Panc1 (cell line): ENCODE measurements around the gene SEC11A. TPM values are rescaled to one million over a fixed set of nuclear protein-coding genes. Genes with fewer than 3 reads are reported as not detected.

Experiments
- ATAC-seq: fragments of 200-7000 bp; cut with Tn5 transposase; 2 replicates; pipeline ENCODE4 v1.9.1; 2020; ENCODE audit warnings: mild to moderate bottlenecking, moderate library complexity
- BruUV-seq: library from RNA; stranded (reverse); fragments of 400-500 nt; replicated peaks from 2 replicates; lab custom pipeline; 2021; lab: Mats Ljungman, UMichigan
- CTCF ChIA-PET: fragments of 300-600 bp; sonication (Branson Sonifier 250); formaldehyde crosslinking; loops from one replicate; lab custom pipeline; 2022; ENCODE audit warnings: antibody characterized with exemption; lab: Charles Lee
- POLR2A ChIA-PET: fragments of 300-600 bp; sonication (Branson Sonifier 250); formaldehyde crosslinking; loops from one replicate; lab custom pipeline; 2022; ENCODE audit warnings: antibody characterized with exemption; lab: Charles Lee
- DNase-seq: peaks from one replicate; pipeline ENCODE4 v3.0.0-alpha.2; 2010; ENCODE audit warnings: low read depth, low spot score
- H3K27ac ChIP-seq: 2 replicates; pipeline ENCODE4 v1.5.1; 2011; ENCODE audit warnings: mild to moderate bottlenecking, low read length, inconsistent platforms
- H3K27me3 ChIP-seq: fragments of 200-500 bp; sonication (Bioruptor generic); 2 replicates; pipeline ENCODE4 v1.6.0; 2014; ENCODE audit warnings: low read length, inconsistent platforms; ENCODE audit not compliant: control insufficient read depth, insufficient read depth
- H3K36me3 ChIP-seq: fragments of 200-500 bp; sonication (Bioruptor generic); 2 replicates; pipeline ENCODE4 v1.5.1; 2014; ENCODE audit warnings: inconsistent platforms, mild to moderate bottlenecking, low read length, moderate library complexity; ENCODE audit not compliant: control insufficient read depth, insufficient read depth
- H3K4me1 ChIP-seq: 2 replicates; pipeline ENCODE4 v1.5.1; 2011; ENCODE audit warnings: inconsistent platforms, mild to moderate bottlenecking, low read length, moderate library complexity; ENCODE audit not compliant: control insufficient read depth, insufficient read depth
- H3K4me3 ChIP-seq, 2 experiments: 2 replicates each; pipeline ENCODE4 v1.5.1; 2011 to 2012; ENCODE audit warnings: low read depth in 2 of 2, low read length in 2 of 2, mild to moderate bottlenecking in 2 of 2, inconsistent platforms in 1 of 2, moderate library complexity in 1 of 2
- H3K9me3 ChIP-seq: fragments of 200-500 bp; sonication (Bioruptor generic); 2 replicates; pipeline ENCODE4 v1.5.1; 2014; ENCODE audit warnings: low read depth, mild to moderate bottlenecking, inconsistent platforms, low read length, moderate library complexity; ENCODE audit not compliant: control insufficient read depth, insufficient read depth
- CTCF ChIP-seq: fragments of 450-650 bp; IDR thresholded peaks from 2 replicates; pipeline ENCODE4 v1.5.1; 2017; ENCODE audit warnings: mild to moderate bottlenecking
- POLR2AphosphoS5 ChIP-seq: IDR thresholded peaks from 2 replicates; pipeline ENCODE4 v1.6.1; 2012; ENCODE audit warnings: mild to moderate bottlenecking, low read depth, low read length, moderate library complexity
- REST ChIP-seq, 2 experiments: IDR thresholded peaks; 2 replicates each; pipeline ENCODE4 v1.6.1; 2011 to 2012; ENCODE audit warnings: low read depth in 2 of 2, control low read depth in 1 of 2, low read length in 1 of 2, mild to moderate bottlenecking in 1 of 2, moderate library complexity in 1 of 2; ENCODE audit not compliant: insufficient read depth in 1 of 2
- SIN3A ChIP-seq: IDR thresholded peaks from 2 replicates; pipeline ENCODE4 v1.6.1; 2012; ENCODE audit warnings: low read depth, mild to moderate bottlenecking, low read length, moderate library complexity, borderline replicate concordance; ENCODE audit not compliant: insufficient read depth
- TCF7L2 ChIP-seq: IDR thresholded peaks from 2 replicates; pipeline ENCODE4 v1.6.1; 2011; ENCODE audit warnings: mild to moderate bottlenecking, low read depth, low read length, inconsistent platforms
- in situ Hi-C: cut with HindIII; loops from 2 replicates; pipeline ENCODE4 v1.10.0; 2016; ENCODE audit warnings: low sequenced_read_pairs, low pct_unique_long_range_greater_than_20kb
- intact Hi-C: fragments of 100-400 bp; cut with micrococcal nuclease; formaldehyde crosslinking; loops from one replicate; pipeline ENCODE4 v1.10.0; 2022; ENCODE audit not compliant: unreplicated experiment
- total RNA-seq: library from RNA; stranded (reverse); gene quantifications from one replicate; pipeline ENCODE4 v1.2.1, GENCODE V29; 2021; ENCODE audit not compliant: unreplicated experiment

SEC11A gene
- total RNA-seq, 1 experiment from 2014 or later: 164 TPM

- DNase-seq (no peak), ATAC-seq (no peak)
- POLR2A ChIA-PET: no interaction called here
- Histone ChIP-seq H3K36me3 (no peaks in the 10 kb centered on the region), H3K27ac (no peak overlapping the region), H3K4me1 (no peaks in the 10 kb centered on the region), H3K4me3 (no peak overlapping the region), H3K9me3 (no peaks in the 10 kb centered on the region), H3K27me3 (no peaks in the 10 kb centered on the region)
- TF ChIP-seq POLR2AphosphoS5 (no peak), SIN3A (no peak), CTCF (no peak), TCF7L2 (no peak), REST (IDR thresholded peaks at IDR 0.05; ENCODE audit: insufficient read depth in 1 of 2, low read depth in 2 of 2, low read length in 1 of 2) (no peak)
- CTCF ChIA-PET: no interaction called here
- in situ Hi-C loops: no loop called here
- BruUV-seq: no TSS peak
- intact Hi-C loops: no loop called here
Observed at GRCh38 chr15:84740691-84741090, 24.8 kb upstream of the SEC11A start.

- CTCF ChIA-PET: no interaction called here
Observed at GRCh38 chr15:84737005-84737404, 21.1 kb upstream of the SEC11A start.

More at GRCh38 chr15:84737005-84737404, 21.1 kb upstream of the SEC11A start:
- Histone ChIP-seq H3K27me3 (no peaks in the 10 kb centered on the region), H3K27ac (no peak overlapping the region), H3K4me3 (no peak overlapping the region), H3K9me3 (no peaks in the 10 kb centered on the region), H3K4me1 (peaks cover 6% of the 10 kb centered on the region; the same call in 1 of the 2 replicates), H3K36me3 (no peaks in the 10 kb centered on the region)
- in situ Hi-C loops: no loop called here
- intact Hi-C loops: no loop called here
- TF ChIP-seq POLR2AphosphoS5 (no peak), CTCF (no peak), SIN3A (no peak), TCF7L2 (no peak), REST (IDR thresholded peaks at IDR 0.05; ENCODE audit: insufficient read depth in 1 of 2, low read depth in 2 of 2, low read length in 1 of 2) (no peak)
- ATAC-seq (no peak), DNase-seq (no peak)
- no TSS peak for BruUV-seq
- POLR2A ChIA-PET: no interaction called here
